Fibroblast of lung (primary cell): ENCODE results near the gene ZNF699.

Experiments
- CTCF ChIP-seq, 2 donors: IDR thresholded peaks in 1 of 2; conservative IDR thresholded peaks in 1 of 2; 1 replicate in 1 of 2; 2 replicates in 1 of 2; pipeline ENCODE4 v1.5.1; 2011 to 2012; ENCODE audit warnings: low read length in 2 of 2, control low read depth in 1 of 2, inconsistent platforms in 1 of 2, low read depth in 1 of 2, mild to moderate bottlenecking in 1 of 2
- EZH2 ChIP-seq: IDR thresholded peaks from 2 replicates; pipeline ENCODE4 v1.5.1; 2012; ENCODE audit warnings: low read length, control low read depth, mild to moderate bottlenecking; ENCODE audit errors: missing control alignments

- TF ChIP-seq CTCF (conservative IDR thresholded peaks at IDR 0.05 in 1 of 2, IDR thresholded peaks at IDR 0.05 in 1 of 2; ENCODE audit: low read depth in 1 of 2, low read length in 2 of 2) (no peak), EZH2 (no peak)
Measured at GRCh38 chr19:9348671-9349070, 39.0 kb upstream of the ZNF699 start.
